IPS DF 6.9 (cell line): ENCODE measurements around the gene UNC79.
A peak's percentile ranks its signal among the peaks of the same experiment; 100 is the strongest.

Source experiments
- DNase-seq: peaks from one replicate; pipeline ENCODE4 v3.0.0-alpha.2; 2013; ENCODE audit warnings: low read depth, low spot score
- H3K27ac ChIP-seq: one replicate; pipeline ENCODE4 v1.5.1; 2013; ENCODE audit warnings: low read length, control low read depth
- H3K27me3 ChIP-seq: 2 replicates; pipeline ENCODE4 v1.6.1; 2013; ENCODE audit warnings: mild to moderate bottlenecking, low read length; ENCODE audit not compliant: control insufficient read depth, insufficient read depth
- H3K36me3 ChIP-seq: 2 replicates; pipeline ENCODE4 v1.6.1; 2013; ENCODE audit warnings: low read length; ENCODE audit not compliant: control insufficient read depth, insufficient read depth
- H3K4me1 ChIP-seq: 2 replicates; pipeline ENCODE4 v1.6.1; 2013; ENCODE audit warnings: low read length; ENCODE audit not compliant: control insufficient read depth, insufficient read depth
- H3K4me3 ChIP-seq: 2 replicates; pipeline ENCODE4 v1.5.1; 2013; ENCODE audit warnings: mild to moderate bottlenecking, low read length
- H3K9me3 ChIP-seq: 2 replicates; pipeline ENCODE4 v1.6.1; 2013; ENCODE audit warnings: low read length, inconsistent platforms; ENCODE audit not compliant: control insufficient read depth, insufficient read depth
- WGBS: extraction: QIAGEN DNeasy Blood & Tissue Kit; methylation state at CpG from one replicate; pipeline ENCODE4 v1.1.7; 2013; ENCODE audit warnings: mixed read lengths, missing lambda C conversion rate; ENCODE audit not compliant: insufficient read length, insufficient coverage; 5-methylcytosine and 5-hydroxymethylcytosine counted together

Gene UNC79

DNA sequence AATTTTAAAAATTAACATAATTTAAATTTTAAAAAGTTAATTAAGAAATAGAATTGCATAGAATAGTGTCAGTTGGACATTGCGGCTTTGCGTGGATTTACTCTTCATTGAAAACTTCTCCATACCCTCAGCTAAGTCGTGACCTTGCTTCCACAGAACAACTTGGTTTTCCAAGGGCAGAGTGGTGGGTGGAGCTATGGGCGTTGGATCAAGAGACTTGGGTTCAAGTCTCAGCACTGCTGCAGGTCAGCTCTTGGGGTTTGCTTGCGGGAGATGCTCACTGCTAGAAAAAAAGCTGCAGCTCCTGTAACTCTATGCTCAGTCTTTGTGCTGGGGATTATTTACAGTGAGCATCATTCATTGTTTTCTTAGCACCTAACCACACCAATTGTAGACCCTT is 223.9 kb downstream of the UNC79 start:
- no CpG with 5 or more reads among the region's 5 CpGs for WGBS
- H3K27ac ChIP-seq, result no peak overlapping the region
- H3K36me3 ChIP-seq, result no peaks in the 10 kb centered on the region
- no peak for DNase-seq
- H3K9me3 ChIP-seq, result no peaks in the 10 kb centered on the region
- peaks cover 1% of the 10 kb centered on the region; the same call in 1 of the 2 replicates for H3K4me1 ChIP-seq
- H3K27me3 ChIP-seq, result no peaks in the 10 kb centered on the region
- no peak overlapping the region for H3K4me3 ChIP-seq

GRCh38 chr14:93655078-93655750 is 224.5 kb downstream of the UNC79 start:
- H3K27me3 ChIP-seq, result no peaks in the 10 kb centered on the region
- H3K36me3 ChIP-seq, result no peaks in the 10 kb centered on the region
- DNase-seq, result peak; percentile 63
- peaks cover 1% of the 10 kb centered on the region; the same call in 1 of the 2 replicates for H3K4me1 ChIP-seq
- no peak overlapping the region for H3K27ac ChIP-seq
- no peak overlapping the region for H3K4me3 ChIP-seq
- no peaks in the 10 kb centered on the region for H3K9me3 ChIP-seq
- WGBS, result no CpG with 5 or more reads among the region's 10 CpGs

- no CpG with 5 or more reads among the region's 6 CpGs for WGBS
- Histone ChIP-seq H3K4me1 (peaks cover 1% of the 10 kb centered on the region; the same call in 1 of the 2 replicates), H3K27ac (no peak overlapping the region)
These were observed 227.1 kb downstream of the UNC79 start for GRCh38 chr14:93657875-93658274.

GRCh38 chr14:93663317-93663716 is 232.6 kb downstream of the UNC79 start:
- H3K4me3 ChIP-seq, result no peak overlapping the region
- H3K9me3 ChIP-seq, result no peaks in the 10 kb centered on the region
- no peak overlapping the region for H3K27ac ChIP-seq
- H3K27me3 ChIP-seq, result no peaks in the 10 kb centered on the region
- no peaks in the 10 kb centered on the region for H3K36me3 ChIP-seq
- DNase-seq, result no peak
- H3K4me1 ChIP-seq, result no peaks in the 10 kb centered on the region

More at GRCh38 chr14:93657875-93658274, 227.1 kb downstream of the UNC79 start:
- Histone ChIP-seq H3K27me3 (no peaks in the 10 kb centered on the region), H3K36me3 (no peaks in the 10 kb centered on the region), H3K4me3 (no peak overlapping the region), H3K9me3 (no peaks in the 10 kb centered on the region)
- DNase-seq, result no peak

DNA sequence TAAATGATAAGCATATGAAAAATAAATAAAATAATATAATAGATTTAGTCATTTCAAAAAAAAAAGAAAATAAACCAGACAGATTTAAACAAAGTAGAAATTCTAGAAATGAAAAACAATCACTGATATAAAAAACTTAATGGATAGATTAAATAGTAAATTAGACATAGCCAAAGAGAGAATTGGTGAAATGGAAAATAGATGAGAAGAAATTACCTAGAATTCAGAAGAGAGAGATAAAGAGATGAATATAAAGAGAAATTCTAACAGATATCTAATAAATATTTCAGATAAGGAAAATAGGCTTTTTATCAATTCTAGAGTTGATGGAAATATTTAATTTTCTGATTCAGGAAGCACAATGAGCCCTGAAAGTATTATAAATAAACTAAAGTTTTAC is 234.4 kb downstream of the UNC79 start:
- Histone ChIP-seq H3K36me3 (no peaks in the 10 kb centered on the region), H3K27ac (no peak overlapping the region), H3K27me3 (no peaks in the 10 kb centered on the region), H3K4me3 (no peak overlapping the region), H3K9me3 (no peaks in the 10 kb centered on the region), H3K4me1 (no peaks in the 10 kb centered on the region)
- no peak for DNase-seq

DNA sequence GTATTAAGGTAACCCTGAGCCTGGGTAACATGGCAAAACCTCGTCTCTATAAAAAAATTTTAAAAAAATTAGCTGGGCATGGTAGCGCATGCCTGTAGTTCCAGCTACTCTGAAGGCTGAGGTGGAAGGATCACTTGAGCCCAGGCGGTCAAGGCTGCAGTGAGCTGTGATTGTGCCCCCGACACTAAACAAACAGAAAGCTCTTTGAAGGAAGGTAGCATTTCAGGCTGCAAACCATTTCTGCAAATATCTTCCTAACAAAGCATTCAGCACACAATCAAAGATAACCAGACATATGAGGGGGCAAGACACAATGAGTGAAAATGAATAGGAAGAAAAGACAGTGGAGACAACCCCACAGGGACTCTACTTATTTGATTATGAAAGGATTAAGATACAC is 238.9 kb downstream of the UNC79 start:
- H3K27ac ChIP-seq, result no peak overlapping the region
- no peaks in the 10 kb centered on the region for H3K9me3 ChIP-seq
- WGBS, result no CpG with 5 or more reads among the region's 4 CpGs
- no peak for DNase-seq
- no peaks in the 10 kb centered on the region for H3K4me1 ChIP-seq
- no peaks in the 10 kb centered on the region for H3K27me3 ChIP-seq
- no peak overlapping the region for H3K4me3 ChIP-seq
- H3K36me3 ChIP-seq, result no peaks in the 10 kb centered on the region

DNA sequence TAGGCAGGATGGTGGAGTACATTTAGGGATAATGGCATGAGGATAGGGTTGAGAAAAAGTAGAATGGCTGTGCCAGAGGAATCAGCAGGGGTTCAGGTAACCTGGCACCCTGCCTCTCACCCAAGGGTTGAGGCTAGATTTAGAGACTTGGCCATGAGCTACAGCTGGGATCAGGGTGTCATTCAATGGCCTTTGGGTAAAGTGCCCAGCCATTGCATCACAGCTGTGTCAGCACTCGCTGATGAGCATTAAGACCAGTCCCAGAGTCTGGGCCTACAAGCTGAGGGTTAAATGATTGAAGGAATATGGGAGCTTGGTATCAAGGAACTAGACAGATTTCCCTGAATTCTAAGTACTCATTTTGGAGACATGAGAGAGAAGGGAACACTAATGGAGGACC is 243.6 kb downstream of the UNC79 start:
- H3K27me3 ChIP-seq, result no peaks in the 10 kb centered on the region
- no peak overlapping the region for H3K4me3 ChIP-seq
- WGBS, result no CpG with 5 or more reads among the region's 1 CpG
- H3K36me3 ChIP-seq, result no peaks in the 10 kb centered on the region
- DNase-seq, result no peak
- H3K9me3 ChIP-seq, result no peaks in the 10 kb centered on the region
- no peak overlapping the region for H3K27ac ChIP-seq
- H3K4me1 ChIP-seq, result no peaks in the 10 kb centered on the region

- H3K4me3 ChIP-seq, result no peak overlapping the region
These were observed 244.9 kb downstream of the UNC79 start for GRCh38 chr14:93675651-93676050.

DNA sequence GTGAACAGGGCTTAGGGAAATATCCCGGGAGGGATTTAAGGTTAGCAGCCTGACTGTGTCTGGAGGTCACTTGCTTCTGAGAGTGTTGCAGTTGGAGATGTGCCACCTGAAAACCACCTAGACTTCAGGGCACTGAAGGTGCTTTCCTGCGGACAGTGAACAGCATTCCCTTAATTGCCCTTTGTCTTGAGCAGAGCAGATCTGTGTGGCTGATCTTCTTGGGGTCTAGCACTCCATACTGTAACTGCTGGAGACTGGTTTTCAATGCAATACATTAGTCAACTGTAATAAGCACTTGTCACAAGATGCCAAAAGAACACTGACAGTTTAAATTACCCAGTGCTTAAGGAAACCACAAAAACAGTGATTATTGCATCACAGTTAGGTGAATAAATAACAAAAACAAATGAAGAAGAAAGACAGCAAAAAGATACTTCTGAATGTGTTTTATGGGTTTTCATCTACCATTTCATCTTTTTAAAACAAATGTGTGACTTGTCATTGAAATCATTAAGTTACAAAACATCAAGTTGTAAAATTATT is 245.7 kb downstream of the UNC79 start:
- Histone ChIP-seq H3K27me3 (no peaks in the 10 kb centered on the region), H3K27ac (no peak overlapping the region), H3K9me3 (no peaks in the 10 kb centered on the region), H3K4me3 (no peak overlapping the region), H3K4me1 (no peaks in the 10 kb centered on the region), H3K36me3 (no peaks in the 10 kb centered on the region)
- no peak for DNase-seq
- WGBS, result no CpG with 5 or more reads among the region's 2 CpGs

More at GRCh38 chr14:93675651-93676050, 244.9 kb downstream of the UNC79 start:
- DNase-seq, result no peak
- Histone ChIP-seq H3K9me3 (no peaks in the 10 kb centered on the region), H3K27ac (no peak overlapping the region), H3K36me3 (no peaks in the 10 kb centered on the region), H3K4me1 (no peaks in the 10 kb centered on the region), H3K27me3 (no peaks in the 10 kb centered on the region)

DNA sequence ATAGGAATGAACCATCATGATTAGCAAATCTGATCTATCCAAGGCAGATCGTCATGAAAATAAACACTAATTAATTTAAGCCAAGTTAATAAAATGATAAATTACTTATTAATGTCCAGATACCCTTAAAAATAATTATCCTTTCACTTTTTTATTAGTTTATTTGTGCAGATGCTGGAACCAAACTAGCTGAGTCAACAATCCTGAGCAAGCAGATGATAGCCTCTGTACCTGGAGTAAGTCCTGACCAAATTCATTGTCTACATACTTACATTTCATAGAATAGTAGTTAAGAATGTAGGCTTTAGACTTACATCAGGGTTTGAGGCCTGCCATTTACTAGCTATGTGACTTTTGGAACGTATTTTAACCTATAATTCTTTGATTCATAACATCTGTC is 251.7 kb downstream of the UNC79 start:
- Histone ChIP-seq H3K27me3 (no peaks in the 10 kb centered on the region), H3K4me1 (no peaks in the 10 kb centered on the region; the same call in 1 of the 2 replicates), H3K36me3 (no peaks in the 10 kb centered on the region), H3K9me3 (no peaks in the 10 kb centered on the region), H3K4me3 (no peak overlapping the region), H3K27ac (no peak overlapping the region)
- no peak for DNase-seq
- WGBS, result no CpG with 5 or more reads among the region's 2 CpGs

DNA sequence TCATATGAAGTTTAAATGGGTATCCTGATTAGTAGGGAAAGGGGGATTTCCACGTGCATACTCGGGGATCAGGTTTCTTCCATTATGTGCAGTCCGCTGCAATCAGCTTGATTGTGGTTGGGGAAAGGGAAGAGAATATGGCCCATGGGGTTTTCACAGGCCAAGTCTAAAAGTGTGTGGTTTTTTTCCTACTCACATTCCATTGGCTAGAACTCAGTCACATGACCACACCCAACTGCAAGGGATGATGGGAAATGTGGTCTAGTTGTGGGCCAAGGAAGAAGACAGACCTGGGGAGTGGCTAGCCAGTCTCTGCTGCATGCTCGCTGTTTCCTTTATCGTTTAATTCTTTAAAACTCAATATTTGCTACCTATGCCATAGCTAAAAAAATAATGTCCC is 252.5 kb downstream of the UNC79 start:
- no peak overlapping the region for H3K4me3 ChIP-seq
- no CpG with 5 or more reads among the region's 5 CpGs for WGBS
- no peaks in the 10 kb centered on the region for H3K27me3 ChIP-seq
- H3K4me1 ChIP-seq, result peaks cover 2% of the 10 kb centered on the region; the same call in 1 of the 2 replicates
- peak; percentile 89 for DNase-seq
- H3K27ac ChIP-seq, result no peak overlapping the region
- H3K36me3 ChIP-seq, result no peaks in the 10 kb centered on the region
- H3K9me3 ChIP-seq, result no peaks in the 10 kb centered on the region
